Neural cell (in vitro differentiated cells): ENCODE data around the gene AP3M1. TPM values are rescaled to one million over a fixed set of nuclear protein-coding genes. Genes with fewer than 3 reads are reported as not detected.

Experiments used
- H2AFZ ChIP-seq: fragments of 200-600, 300-800 bp; sonication (generic), shearing (Covaris generic); 2 replicates; pipeline ENCODE4 v1.6.0; 2014; ENCODE audit warnings: low read depth, mild to moderate bottlenecking, antibody characterized with exemption, low read length, moderate library complexity
- H3F3A ChIP-seq: fragments of 200-600 bp; shearing (Covaris generic); 2 replicates; pipeline ENCODE4 v1.6.1; 2016; ENCODE audit warnings: mild to moderate bottlenecking, moderate library complexity, mixed read lengths, antibody characterized with exemption, low read length; ENCODE audit not compliant: insufficient read depth, poor library complexity, severe bottlenecking
- H3K27ac ChIP-seq: fragments of 200-600, 300-800 bp; sonication (generic), shearing (Covaris generic); 2 replicates; pipeline ENCODE4 v1.5.1; 2014; ENCODE audit warnings: mild to moderate bottlenecking, low read length, moderate library complexity
- H3K27me3 ChIP-seq: fragments of 300-800, 200-600 bp; sonication (generic), shearing (Covaris generic); 2 replicates; pipeline ENCODE4 v1.6.0; 2014; ENCODE audit warnings: mild to moderate bottlenecking, low read depth, low read length, moderate library complexity; ENCODE audit not compliant: insufficient read depth
- H3K36me3 ChIP-seq: fragments of 300-800, 200-600 bp; sonication (generic), shearing (Covaris generic); 2 replicates; pipeline ENCODE4 v1.5.1; 2014; ENCODE audit warnings: mild to moderate bottlenecking, antibody characterized with exemption, low read length, moderate library complexity; ENCODE audit not compliant: insufficient read depth
- H3K4me2 ChIP-seq: fragments of 300-800, 200-600 bp; sonication (generic), shearing (Covaris generic); 2 replicates; pipeline ENCODE4 v1.6.0; 2014; ENCODE audit warnings: mild to moderate bottlenecking, low read length
- H3K4me3 ChIP-seq: fragments of 300-800, 200-600 bp; sonication (generic), shearing (Covaris generic); 2 replicates; pipeline ENCODE4 v1.5.1; 2014; ENCODE audit warnings: mild to moderate bottlenecking, low read length, moderate library complexity
- H3K79me2 ChIP-seq: fragments of 200-600 bp; shearing (Covaris generic); replicated peaks from 2 replicates; pipeline ENCODE4 v1.6.0; 2014; ENCODE audit warnings: mild to moderate bottlenecking, low read length, moderate library complexity; ENCODE audit not compliant: insufficient read depth
- H3K9ac ChIP-seq: fragments of 300-800, 200-600 bp; sonication (generic), shearing (Covaris generic); 2 replicates; pipeline ENCODE4 v1.6.1; 2016; ENCODE audit warnings: mild to moderate bottlenecking, low read length, mixed read lengths
- H3K9me2 ChIP-seq: fragments of 200-600 bp; shearing (Covaris generic); 2 replicates; pipeline ENCODE4 v1.6.1; 2016; ENCODE audit warnings: mild to moderate bottlenecking, low read length, mixed read lengths; ENCODE audit not compliant: insufficient read depth
- H3K9me3 ChIP-seq: fragments of 200-600, 300-800 bp; sonication (generic), shearing (Covaris generic); 2 replicates; pipeline ENCODE4 v1.6.1; 2016; ENCODE audit warnings: mild to moderate bottlenecking, mixed run types, low read length, moderate library complexity, mixed read lengths
- H4K20me1 ChIP-seq: fragments of 200-600 bp; shearing (Covaris generic); 2 replicates; pipeline ENCODE4 v1.6.1; 2016; ENCODE audit warnings: mild to moderate bottlenecking, mixed run types; ENCODE audit not compliant: insufficient read depth
- EP300 ChIP-seq: fragments of 450-650 bp; conservative IDR thresholded peaks from 2 replicates; pipeline ENCODE4 v1.6.1; 2014; ENCODE audit warnings: antibody characterized with exemption, mild to moderate bottlenecking, moderate library complexity; ENCODE audit not compliant: poor library complexity, severe bottlenecking
- EZH2 ChIP-seq: fragments of 200-600, 300-800 bp; shearing (Covaris generic), sonication (generic); IDR thresholded peaks from 2 replicates; pipeline ENCODE4 v1.6.1; 2014; ENCODE audit warnings: antibody characterized with exemption, low read length, borderline replicate concordance, mild to moderate bottlenecking; ENCODE audit not compliant: insufficient read depth, poor library complexity, severe bottlenecking
- MXI1 ChIP-seq: fragments of 450-650 bp; conservative IDR thresholded peaks from 2 replicates; pipeline ENCODE4 v1.6.1; 2014; ENCODE audit warnings: antibody characterized with exemption, mild to moderate bottlenecking; ENCODE audit not compliant: poor library complexity, severe bottlenecking
- POLR2AphosphoS5 ChIP-seq: IDR thresholded peaks from 2 replicates; pipeline ENCODE4 v1.6.1; 2012
- RAD21 ChIP-seq: fragments of 450-650 bp; conservative IDR thresholded peaks from 2 replicates; pipeline ENCODE4 v1.6.1; 2014; ENCODE audit warnings: antibody characterized with exemption, mild to moderate bottlenecking, moderate library complexity
- SMC3 ChIP-seq: fragments of 450-650 bp; conservative IDR thresholded peaks from 2 replicates; pipeline ENCODE4 v1.6.1; 2014; ENCODE audit warnings: antibody characterized with exemption, mild to moderate bottlenecking, moderate library complexity; ENCODE audit not compliant: poor library complexity
- TAF1 ChIP-seq: IDR thresholded peaks from 2 replicates; pipeline ENCODE4 v1.6.1; 2012; ENCODE audit warnings: low read depth
- polyA plus RNA-seq: library from polyadenylated mRNA; depleted of rRNA; stranded (reverse); fragments of >200 nt; gene quantifications from 2 replicates; pipeline ENCODE4 v1.2.3, GENCODE V29; 2014
- TF ChIP-seq, protein P1 (sequence below): IDR thresholded peaks from 2 replicates; pipeline ENCODE4 v1.6.1; 2012; ENCODE audit warnings: borderline replicate concordance
- TF ChIP-seq, protein P2 (sequence below): fragments of 450-650 bp; IDR thresholded peaks from 2 replicates; pipeline ENCODE4 v1.5.1; 2014; ENCODE audit warnings: antibody characterized with exemption, mild to moderate bottlenecking, moderate library complexity; ENCODE audit not compliant: poor library complexity, severe bottlenecking

Gene AP3M1
- polyA plus RNA-seq, 1 donor from 2014 or later = 26.7 TPM

DNA sequence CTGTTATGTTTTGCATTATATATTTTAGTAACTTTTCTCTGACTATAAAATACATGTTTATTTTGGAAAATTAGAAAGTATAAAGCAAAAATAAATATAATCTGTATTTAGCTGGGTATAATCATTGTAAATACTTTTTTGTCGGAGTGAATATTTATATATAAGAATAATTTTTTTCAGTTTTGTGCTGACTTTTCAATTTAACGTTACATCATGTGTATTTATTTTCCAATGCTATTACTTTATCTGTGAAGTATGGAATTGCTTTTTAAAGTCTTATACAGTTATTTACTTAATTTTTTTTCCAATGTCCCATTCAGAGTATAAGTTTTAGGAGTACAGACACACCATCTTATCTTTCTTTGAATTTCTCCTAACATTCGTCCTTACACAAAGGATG, 15.2 kb downstream of the AP3M1 start:
- no peak overlapping the region for H3K9ac ChIP-seq
- no peak overlapping the region for H3K4me2 ChIP-seq
- no peaks in the 10 kb centered on the region for H3F3A ChIP-seq
- no peaks in the 10 kb centered on the region for H3K9me3 ChIP-seq
- H3K27me3 ChIP-seq = no peaks in the 10 kb centered on the region
- H3K36me3 ChIP-seq = peaks cover 9% of the 10 kb centered on the region
- no peaks in the 10 kb centered on the region for H4K20me1 ChIP-seq
- H3K9me2 ChIP-seq = no peaks in the 10 kb centered on the region
- TF ChIP-seq POLR2AphosphoS5 = no peak
- no peak for TF ChIP-seq EZH2
- TF ChIP-seq, protein P1, sequence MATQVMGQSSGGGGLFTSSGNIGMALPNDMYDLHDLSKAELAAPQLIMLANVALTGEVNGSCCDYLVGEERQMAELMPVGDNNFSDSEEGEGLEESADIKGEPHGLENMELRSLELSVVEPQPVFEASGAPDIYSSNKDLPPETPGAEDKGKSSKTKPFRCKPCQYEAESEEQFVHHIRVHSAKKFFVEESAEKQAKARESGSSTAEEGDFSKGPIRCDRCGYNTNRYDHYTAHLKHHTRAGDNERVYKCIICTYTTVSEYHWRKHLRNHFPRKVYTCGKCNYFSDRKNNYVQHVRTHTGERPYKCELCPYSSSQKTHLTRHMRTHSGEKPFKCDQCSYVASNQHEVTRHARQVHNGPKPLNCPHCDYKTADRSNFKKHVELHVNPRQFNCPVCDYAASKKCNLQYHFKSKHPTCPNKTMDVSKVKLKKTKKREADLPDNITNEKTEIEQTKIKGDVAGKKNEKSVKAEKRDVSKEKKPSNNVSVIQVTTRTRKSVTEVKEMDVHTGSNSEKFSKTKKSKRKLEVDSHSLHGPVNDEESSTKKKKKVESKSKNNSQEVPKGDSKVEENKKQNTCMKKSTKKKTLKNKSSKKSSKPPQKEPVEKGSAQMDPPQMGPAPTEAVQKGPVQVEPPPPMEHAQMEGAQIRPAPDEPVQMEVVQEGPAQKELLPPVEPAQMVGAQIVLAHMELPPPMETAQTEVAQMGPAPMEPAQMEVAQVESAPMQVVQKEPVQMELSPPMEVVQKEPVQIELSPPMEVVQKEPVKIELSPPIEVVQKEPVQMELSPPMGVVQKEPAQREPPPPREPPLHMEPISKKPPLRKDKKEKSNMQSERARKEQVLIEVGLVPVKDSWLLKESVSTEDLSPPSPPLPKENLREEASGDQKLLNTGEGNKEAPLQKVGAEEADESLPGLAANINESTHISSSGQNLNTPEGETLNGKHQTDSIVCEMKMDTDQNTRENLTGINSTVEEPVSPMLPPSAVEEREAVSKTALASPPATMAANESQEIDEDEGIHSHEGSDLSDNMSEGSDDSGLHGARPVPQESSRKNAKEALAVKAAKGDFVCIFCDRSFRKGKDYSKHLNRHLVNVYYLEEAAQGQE = no peak
- TF ChIP-seq RAD21 = no peak
- no peak for TF ChIP-seq EP300
- no peak for TF ChIP-seq MXI1
- no peak for TF ChIP-seq TAF1
- no peak overlapping the region for H3K27ac ChIP-seq
- peaks cover under 1% of the 10 kb centered on the region for H3K79me2 ChIP-seq
- no peak overlapping the region for H2AFZ ChIP-seq
- H3K4me3 ChIP-seq = no peak overlapping the region

DNA sequence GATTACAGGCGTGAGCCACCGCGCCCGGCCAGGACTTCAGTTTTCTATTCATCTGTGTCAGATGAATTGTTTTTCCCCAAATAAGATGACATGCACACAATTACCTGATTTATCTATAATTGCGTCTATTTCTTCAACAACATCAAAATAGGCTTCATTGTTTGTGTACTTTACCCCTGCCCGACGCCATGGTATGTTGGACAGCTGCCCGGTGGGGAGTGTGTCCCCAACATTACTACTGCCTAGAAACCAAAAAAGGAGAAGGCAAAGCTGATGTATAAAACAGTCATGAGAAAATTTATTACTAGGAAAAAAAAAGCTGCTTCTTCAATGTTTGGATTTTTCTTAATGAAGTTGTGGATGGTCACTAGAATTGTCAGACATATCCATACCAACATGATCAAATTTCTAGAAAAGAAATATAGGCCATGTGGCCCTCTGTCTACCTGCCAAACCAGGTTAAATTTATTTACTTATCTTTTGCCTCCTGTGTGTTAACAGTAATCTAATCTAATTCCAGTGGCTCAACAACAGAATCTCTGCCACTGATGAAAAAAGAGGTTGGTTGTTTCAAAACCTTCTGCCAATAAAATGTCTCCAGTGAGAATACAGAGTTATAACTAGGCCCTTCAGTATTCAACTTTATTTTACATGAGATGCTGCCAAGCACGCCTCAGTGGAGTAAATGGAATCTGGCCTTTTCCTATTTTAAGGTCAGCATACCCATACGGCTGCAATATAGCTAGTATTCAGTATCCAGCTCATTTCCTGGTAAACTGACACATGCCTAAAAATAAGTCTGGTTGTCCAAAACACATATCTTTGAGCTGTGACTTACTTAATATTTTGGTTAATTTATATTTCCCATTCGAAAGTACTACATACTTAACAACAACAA, 16.5 kb downstream of the AP3M1 start:
- Histone ChIP-seq H3K36me3 (peaks cover 9% of the 10 kb centered on the region), H3K27ac (no peak overlapping the region)

More for the DNA sequence above, 16.5 kb downstream of the AP3M1 start:
- H3K4me3 ChIP-seq = no peak overlapping the region
- no peak overlapping the region for H3K9ac ChIP-seq
- no peaks in the 10 kb centered on the region for H3K27me3 ChIP-seq
- H4K20me1 ChIP-seq = no peaks in the 10 kb centered on the region
- TF ChIP-seq, protein P1 = no peak
- TF ChIP-seq TAF1 = no peak
- TF ChIP-seq SMC3 = no peak
- TF ChIP-seq EP300 = no peak
- TF ChIP-seq MXI1 = no peak
- TF ChIP-seq, protein P2, sequence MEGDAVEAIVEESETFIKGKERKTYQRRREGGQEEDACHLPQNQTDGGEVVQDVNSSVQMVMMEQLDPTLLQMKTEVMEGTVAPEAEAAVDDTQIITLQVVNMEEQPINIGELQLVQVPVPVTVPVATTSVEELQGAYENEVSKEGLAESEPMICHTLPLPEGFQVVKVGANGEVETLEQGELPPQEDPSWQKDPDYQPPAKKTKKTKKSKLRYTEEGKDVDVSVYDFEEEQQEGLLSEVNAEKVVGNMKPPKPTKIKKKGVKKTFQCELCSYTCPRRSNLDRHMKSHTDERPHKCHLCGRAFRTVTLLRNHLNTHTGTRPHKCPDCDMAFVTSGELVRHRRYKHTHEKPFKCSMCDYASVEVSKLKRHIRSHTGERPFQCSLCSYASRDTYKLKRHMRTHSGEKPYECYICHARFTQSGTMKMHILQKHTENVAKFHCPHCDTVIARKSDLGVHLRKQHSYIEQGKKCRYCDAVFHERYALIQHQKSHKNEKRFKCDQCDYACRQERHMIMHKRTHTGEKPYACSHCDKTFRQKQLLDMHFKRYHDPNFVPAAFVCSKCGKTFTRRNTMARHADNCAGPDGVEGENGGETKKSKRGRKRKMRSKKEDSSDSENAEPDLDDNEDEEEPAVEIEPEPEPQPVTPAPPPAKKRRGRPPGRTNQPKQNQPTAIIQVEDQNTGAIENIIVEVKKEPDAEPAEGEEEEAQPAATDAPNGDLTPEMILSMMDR = no peak
- no peak for TF ChIP-seq POLR2AphosphoS5
- TF ChIP-seq EZH2 = no peak
- no peak for TF ChIP-seq RAD21
- H3K9me2 ChIP-seq = no peaks in the 10 kb centered on the region
- H3K9me3 ChIP-seq = no peaks in the 10 kb centered on the region
- H3K4me2 ChIP-seq = no peak overlapping the region
- no peaks in the 10 kb centered on the region for H3F3A ChIP-seq
- H2AFZ ChIP-seq = no peak overlapping the region
- no peaks in the 10 kb centered on the region for H3K79me2 ChIP-seq
